GM12864 (cell line): ENCODE data around the gene NOP53.

ENCODE experiments used
- DNase-seq: peaks from one replicate; pipeline ENCODE4 v3.0.0-alpha.2; 2011; ENCODE audit warnings: low read depth
- H3K4me3 ChIP-seq: 2 replicates; pipeline ENCODE4 v1.5.1; 2011; ENCODE audit warnings: mild to moderate bottlenecking, low read depth, low read length, control low read depth
- TF ChIP-seq, protein P1 (sequence below): IDR thresholded peaks from 2 replicates; pipeline ENCODE4 v1.5.1; 2011; ENCODE audit warnings: low read depth, mild to moderate bottlenecking, moderate library complexity, low read length, control low read depth, inconsistent platforms; ENCODE audit errors: missing control alignments

Gene NOP53

DNA sequence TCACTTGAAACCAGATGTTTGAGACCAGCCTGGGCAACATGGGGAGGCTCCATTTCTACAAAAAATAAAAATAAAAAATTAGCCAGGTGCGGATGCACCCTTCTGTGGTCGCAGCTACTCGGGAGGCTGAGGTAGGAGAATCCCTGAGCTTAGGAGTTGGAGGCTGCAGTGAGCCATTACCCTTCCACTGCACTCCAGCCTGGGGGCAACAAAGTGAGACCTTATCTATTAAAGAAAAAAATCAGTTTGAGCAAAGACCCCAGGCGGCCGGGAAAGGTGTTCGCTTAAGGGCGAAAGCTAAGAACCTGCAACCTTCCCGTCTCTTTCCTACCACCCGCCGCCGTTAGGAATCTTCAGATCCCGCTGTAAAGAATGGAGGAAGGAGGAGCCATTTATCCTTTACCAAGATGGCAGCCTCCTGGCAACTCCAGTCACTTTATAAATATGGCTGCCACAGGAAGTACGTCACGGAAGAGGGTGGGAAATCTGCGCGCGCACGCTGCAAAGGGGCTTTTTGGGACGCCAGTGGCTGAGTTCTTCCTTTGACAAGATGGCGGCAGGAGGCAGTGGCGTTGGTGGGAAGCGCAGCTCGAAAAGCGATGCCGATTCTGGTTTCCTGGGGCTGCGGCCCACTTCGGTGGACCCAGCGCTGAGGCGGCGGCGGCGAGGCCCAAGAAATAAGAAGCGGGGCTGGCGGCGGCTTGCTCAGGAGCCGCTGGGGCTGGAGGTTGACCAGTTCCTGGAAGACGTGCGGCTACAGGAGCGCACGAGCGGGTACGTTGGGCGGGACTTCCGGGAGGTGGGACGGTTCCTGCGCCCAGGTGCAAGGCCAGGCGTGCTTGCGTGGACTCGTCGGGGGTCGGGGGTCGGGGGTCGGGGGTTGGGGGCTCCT, at the start of gene NOP53:
NOP53 (plus strand) TSS at position 537 of the 892 bp plus-strand sequence; CDS start at position 551, 14 bp downstream.
- H3K4me3 ChIP-seq: peak within 1 kb of the TSS; percentile 82
- peak; percentile 94 for DNase-seq
- TF ChIP-seq, protein P1, sequence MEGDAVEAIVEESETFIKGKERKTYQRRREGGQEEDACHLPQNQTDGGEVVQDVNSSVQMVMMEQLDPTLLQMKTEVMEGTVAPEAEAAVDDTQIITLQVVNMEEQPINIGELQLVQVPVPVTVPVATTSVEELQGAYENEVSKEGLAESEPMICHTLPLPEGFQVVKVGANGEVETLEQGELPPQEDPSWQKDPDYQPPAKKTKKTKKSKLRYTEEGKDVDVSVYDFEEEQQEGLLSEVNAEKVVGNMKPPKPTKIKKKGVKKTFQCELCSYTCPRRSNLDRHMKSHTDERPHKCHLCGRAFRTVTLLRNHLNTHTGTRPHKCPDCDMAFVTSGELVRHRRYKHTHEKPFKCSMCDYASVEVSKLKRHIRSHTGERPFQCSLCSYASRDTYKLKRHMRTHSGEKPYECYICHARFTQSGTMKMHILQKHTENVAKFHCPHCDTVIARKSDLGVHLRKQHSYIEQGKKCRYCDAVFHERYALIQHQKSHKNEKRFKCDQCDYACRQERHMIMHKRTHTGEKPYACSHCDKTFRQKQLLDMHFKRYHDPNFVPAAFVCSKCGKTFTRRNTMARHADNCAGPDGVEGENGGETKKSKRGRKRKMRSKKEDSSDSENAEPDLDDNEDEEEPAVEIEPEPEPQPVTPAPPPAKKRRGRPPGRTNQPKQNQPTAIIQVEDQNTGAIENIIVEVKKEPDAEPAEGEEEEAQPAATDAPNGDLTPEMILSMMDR: no peak

DNA sequence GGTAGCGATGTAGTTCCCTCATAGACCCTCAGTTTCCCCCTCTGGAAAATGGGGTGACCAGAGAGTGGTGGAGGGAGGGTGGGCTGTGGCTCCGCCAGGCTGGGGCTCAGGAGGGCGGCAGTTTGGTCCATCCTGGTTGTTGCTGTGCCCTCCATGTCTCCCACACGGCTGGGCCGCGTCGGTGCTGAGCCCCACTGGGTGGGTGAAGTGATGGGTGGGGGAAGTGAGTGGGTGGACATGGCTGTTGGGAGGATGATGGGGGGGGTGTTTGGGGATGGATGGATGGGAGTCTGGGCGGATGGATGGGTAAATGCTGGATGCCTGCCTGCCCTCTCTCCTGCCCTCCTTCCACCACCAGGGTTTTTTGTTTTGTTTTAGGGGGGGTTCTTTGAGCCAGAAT, 48.7 kb upstream of the NOP53 start:
- no peak for DNase-seq
- no peak overlapping the region for H3K4me3 ChIP-seq
- TF ChIP-seq, protein P1: no peak

DNA sequence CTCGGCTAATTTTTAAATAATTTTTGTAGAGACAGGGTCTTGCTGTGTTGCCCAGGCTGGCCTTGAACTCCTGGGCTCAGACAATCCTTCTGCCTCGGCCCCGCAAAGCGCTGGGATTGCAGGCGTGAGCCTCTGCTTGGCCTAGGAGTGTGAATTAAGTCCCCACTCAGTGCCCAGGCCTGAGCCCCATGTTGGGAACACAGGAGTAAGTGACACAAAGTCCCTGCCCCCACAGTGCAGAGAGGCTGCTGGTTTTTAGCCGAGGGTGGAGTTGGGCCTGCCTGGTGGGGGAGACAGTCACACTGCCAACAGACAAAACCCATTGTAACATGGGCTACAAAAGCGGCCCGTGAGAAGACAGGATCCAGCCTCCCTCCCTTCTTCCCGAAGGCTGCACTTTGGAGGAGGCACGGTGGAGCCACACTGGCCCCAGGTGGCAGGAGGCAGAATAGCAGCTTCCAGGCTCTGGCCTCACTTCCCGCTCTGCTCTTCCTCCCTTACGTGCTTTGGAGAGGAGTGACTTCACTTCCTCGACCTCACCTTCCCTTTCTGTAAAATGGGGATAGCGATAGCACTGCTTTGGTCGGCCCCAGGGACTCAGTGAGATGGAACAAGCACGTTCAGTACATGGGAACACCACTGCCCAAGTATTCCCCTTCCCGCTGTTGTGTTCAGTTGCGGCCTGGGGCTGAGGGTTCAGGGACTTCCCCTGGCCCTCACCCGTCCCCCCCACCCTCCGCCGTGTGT, 47.3 kb upstream of the NOP53 start:
- no peak overlapping the region for H3K4me3 ChIP-seq
- peak; percentile 34 for DNase-seq
- TF ChIP-seq, protein P1: peak; percentile 100

DNA sequence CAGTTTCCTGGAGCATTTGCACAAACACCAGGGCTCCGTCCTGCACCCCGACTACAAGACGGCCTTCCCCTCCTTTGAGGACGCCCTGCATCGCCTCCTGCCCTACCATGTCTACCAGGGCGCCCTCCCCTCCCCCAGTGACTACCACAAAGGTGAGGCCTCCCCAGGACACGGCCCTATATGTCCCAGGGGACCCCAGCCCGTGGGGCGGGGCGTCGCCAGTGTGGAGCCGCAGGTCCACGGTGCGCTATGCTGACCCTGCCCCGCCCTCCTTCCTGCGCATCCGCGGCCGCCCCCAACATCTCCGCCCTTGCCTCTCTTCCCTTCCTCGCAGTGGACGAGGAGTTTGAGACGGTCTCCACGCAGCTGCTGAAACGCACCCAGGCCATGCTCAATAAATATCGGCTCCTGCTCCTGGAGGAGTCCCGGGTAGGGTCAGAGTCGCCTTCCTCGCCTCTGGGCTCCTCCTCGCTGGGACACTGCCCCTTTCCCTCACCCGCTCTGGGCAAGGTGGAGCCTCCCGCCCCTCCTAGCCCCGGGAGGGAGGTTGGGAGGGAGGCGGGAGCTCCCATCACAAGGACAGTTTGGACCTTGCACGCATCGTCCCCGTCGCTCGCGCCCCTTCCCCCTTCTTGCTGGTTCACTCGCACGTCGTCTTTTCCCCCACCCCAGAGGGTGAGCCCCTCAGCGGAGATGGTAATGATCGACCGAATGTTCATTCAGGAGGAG, 46.6 kb upstream of the NOP53 start:
- DNase-seq: no peak
- TF ChIP-seq, protein P1: no peak
- H3K4me3 ChIP-seq: no peak overlapping the region

DNA sequence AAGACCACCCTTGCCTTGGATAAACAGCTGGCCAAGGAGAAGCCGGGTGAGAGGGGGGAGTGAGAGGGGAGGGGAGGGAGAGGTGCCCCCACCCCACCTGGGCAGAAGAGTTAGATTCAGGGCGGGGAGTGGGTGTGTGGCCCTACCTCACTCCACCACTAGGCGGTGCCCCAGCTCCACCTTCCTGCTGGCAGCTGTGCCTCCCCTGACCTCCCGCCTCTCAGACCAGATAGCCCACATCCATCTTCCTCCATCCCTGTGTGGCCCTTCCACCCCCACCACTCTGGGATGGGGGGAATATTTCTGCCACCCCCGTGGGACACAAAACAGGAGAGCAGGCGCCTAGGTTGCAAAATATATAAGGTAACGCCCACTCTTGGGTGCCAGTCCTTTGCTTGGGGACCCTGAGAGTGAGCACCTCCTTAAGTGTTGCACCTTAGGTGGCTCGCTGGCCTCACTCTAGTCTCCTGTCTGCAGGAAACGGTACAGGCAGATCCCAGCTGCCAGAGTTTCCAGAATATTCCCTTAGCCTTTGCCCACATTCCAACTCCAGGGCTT, 45.9 kb upstream of the NOP53 start:
- no peak overlapping the region for H3K4me3 ChIP-seq
- TF ChIP-seq, protein P1: peak; percentile 98
- no peak for DNase-seq

GRCh38 chr19:47700934-47701716, 44.2 kb upstream of the NOP53 start:
- no peak for DNase-seq
- H3K4me3 ChIP-seq: no peak overlapping the region
- TF ChIP-seq, protein P1: no peak
